Ectodermal cell (in vitro differentiated cells): ENCODE results near the gene DTNBP1.

ENCODE experiments used
- H3K27ac ChIP-seq: 2 replicates; pipeline ENCODE4 v1.7.0; 2013; ENCODE audit warnings: mild to moderate bottlenecking, low read depth, low read length; ENCODE audit not compliant: insufficient read depth, poor library complexity, severe bottlenecking
- H3K27me3 ChIP-seq: 2 replicates; pipeline ENCODE4 v1.7.0; 2013; ENCODE audit warnings: mild to moderate bottlenecking, low read length; ENCODE audit not compliant: insufficient read depth, control insufficient read depth, poor library complexity, severe bottlenecking
- H3K36me3 ChIP-seq: one replicate; pipeline ENCODE4 v1.7.0; 2013; ENCODE audit warnings: low read length; ENCODE audit not compliant: control insufficient read depth, insufficient read depth
- H3K4me1 ChIP-seq: one replicate; pipeline ENCODE4 v1.7.0; 2013; ENCODE audit warnings: low read length; ENCODE audit not compliant: control insufficient read depth, insufficient read depth
- H3K4me3 ChIP-seq: 2 replicates; pipeline ENCODE4 v1.7.0; 2013; ENCODE audit warnings: low read depth, low read length, control low read depth; ENCODE audit not compliant: insufficient read depth
- H3K9me3 ChIP-seq: 2 replicates; pipeline ENCODE4 v1.7.0; 2013; ENCODE audit warnings: mild to moderate bottlenecking, low read length, moderate library complexity; ENCODE audit not compliant: control insufficient read depth
- WGBS, 2 experiments: methylation state at CpG; one replicate each; pipeline ENCODE4 v1.1.7; 2013; ENCODE audit warnings: missing lambda C conversion rate in 2 of 2; 5-methylcytosine and 5-hydroxymethylcytosine counted together

DTNBP1 gene

DNA sequence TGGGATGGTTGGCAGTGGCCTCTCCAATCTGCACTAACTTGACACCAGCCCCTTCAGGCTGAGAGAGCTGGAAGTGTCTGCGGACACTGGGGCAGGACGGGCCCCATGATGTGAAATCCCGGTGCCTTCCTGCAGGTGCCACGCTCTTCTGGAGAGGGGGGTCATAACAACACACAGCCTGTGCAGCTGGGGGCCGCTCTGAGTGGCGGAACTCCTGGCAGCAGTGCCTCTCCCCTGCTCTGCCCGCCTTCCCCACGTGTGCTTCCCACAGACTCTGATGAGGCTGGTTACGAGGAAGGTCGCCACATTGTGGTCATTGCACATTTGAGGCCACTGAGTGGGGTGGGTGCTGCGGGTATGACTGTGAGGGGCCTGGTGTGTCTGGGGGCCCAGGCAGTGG is 145.2 kb downstream of the DTNBP1 start:
- H3K36me3 ChIP-seq, result peaks cover 32% of the 10 kb centered on the region
- WGBS, 2 experiments, result 96% methylated on average over 11 of the region's 11 CpGs

DNA sequence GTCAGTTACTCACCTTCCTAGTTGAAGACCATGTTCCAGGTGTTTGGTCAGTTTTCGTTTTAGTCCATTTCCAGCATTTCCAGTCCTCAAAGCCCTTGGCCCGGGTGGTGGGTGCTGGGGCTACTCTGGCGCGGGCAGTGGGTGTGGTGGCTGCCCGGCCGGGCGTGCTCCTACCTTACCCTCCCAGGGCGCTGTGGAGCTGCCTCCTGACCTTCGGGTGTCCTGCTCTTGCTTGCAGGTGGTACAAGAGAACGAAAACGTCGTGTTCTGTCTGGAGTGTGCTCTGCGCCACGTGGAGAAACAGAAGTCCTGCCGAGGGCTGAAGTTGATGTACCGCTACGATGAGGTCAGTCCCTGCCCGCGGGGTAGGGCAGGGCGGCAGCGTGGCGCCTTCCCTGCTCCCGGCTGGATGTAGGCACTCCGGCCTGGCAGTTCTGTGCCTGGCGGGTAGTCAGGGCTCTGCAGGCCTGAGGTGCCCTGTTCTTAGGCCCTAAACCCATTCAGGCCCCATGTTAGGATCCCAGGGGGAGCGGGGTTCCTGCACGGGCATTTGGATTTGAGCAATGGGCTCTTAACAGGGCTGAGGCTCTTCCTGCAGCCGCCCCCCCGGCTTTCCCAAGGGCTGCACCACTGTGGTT is 145.8 kb downstream of the DTNBP1 start:
- Histone ChIP-seq H3K27me3 (no peaks in the 10 kb centered on the region), H3K4me1 (no peaks in the 10 kb centered on the region), H3K4me3 (no peak overlapping the region), H3K27ac (no peak overlapping the region), H3K9me3 (no peaks in the 10 kb centered on the region), H3K36me3 (peaks cover 26% of the 10 kb centered on the region)
- WGBS, 2 experiments, result 93 to 94% methylated on average over 29 of the region's 29 CpGs

More for the DNA sequence above, 145.2 kb downstream of the DTNBP1 start:
- Histone ChIP-seq H3K27ac (no peak overlapping the region), H3K4me3 (no peak overlapping the region), H3K9me3 (no peaks in the 10 kb centered on the region), H3K27me3 (no peaks in the 10 kb centered on the region), H3K4me1 (no peaks in the 10 kb centered on the region)

DNA sequence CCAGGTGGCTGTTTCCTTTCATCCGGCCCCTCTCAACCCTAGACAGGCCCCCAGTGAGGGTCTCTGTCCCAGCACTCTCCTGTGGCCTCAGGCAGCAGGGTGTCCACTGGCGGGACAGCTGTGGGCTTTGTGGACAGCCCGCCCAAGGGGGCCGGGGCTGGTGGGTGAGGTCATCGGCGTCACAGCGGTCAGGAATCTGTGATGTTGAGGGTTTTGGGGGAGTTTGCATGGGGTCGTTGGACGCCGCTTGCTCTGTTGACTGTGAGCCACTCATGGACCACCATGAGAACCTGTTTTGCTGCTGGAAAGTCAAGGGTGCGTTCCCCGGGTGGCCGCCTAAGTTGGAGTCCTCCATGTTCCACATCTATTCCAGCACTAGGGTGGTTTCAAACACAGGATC is 146.4 kb downstream of the DTNBP1 start:
- WGBS, 2 experiments, result 95 to 97% methylated on average over 13 of the region's 13 CpGs
- no peaks in the 10 kb centered on the region for H3K9me3 ChIP-seq
- no peak overlapping the region for H3K4me3 ChIP-seq
- no peak overlapping the region for H3K27ac ChIP-seq
- H3K4me1 ChIP-seq, result no peaks in the 10 kb centered on the region
- H3K27me3 ChIP-seq, result no peaks in the 10 kb centered on the region
- H3K36me3 ChIP-seq, result peaks cover 24% of the 10 kb centered on the region

DNA sequence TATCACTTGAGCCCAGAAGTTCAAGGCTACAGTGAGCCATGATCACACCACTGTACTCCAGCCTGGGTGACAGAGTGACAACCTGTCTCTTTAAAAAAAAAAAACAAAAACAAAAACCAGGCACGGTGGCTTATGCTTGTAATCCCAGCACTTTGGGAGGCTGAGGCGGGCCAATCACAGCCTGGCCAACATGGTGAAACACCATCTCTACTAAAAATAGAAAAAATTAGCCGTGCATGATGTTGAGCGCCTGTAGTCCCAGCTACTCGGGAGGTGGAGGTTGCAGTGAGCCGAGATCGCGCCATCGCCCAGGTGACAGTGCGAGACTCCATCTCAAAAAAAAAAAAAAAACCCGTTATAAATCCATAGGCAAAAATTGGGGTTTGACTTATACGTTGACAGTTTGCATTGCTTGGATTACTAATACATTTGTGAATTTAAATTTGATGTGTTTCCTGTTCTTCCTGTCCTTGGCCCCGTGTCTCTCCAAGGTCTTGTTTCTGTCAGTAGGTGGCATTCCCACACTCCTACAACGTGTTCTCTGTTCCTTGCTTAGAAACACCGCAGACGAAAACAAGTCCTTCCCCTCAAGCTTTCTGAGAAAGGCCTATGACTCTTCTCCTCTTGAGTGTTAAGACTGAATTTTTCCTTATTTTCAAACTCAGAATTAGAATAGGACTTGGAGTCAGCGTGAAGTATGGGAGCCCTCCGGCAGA is 147.0 kb downstream of the DTNBP1 start:
- Histone ChIP-seq H3K4me1 (no peaks in the 10 kb centered on the region), H3K9me3 (no peaks in the 10 kb centered on the region), H3K4me3 (no peak overlapping the region), H3K36me3 (peaks cover 24% of the 10 kb centered on the region), H3K27me3 (no peaks in the 10 kb centered on the region), H3K27ac (no peak overlapping the region)
- 91 to 92% methylated on average over 17 to 18 of the region's 18 CpGs for WGBS, 2 experiments

DNA sequence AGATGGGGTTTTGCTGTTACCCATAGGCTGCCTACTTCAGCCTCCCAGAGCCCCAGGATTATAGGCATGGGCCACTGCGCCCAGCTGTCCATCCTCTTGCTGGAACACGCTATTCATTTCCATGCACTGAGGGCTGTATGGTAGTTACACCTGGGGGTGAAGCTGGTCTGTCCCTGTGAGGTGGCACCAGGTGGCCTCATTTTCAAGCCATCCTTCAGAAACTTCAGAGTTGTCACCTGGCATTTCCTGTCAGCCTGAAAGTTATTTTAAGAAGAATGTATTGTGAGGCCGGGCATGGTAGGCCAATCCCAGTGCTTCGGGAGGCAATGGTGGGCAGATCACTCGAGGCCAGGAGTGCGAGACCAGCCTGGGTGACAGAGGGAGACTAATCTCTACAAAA is 147.6 kb downstream of the DTNBP1 start:
- H3K27me3 ChIP-seq, result no peaks in the 10 kb centered on the region
- 92 to 99% methylated on average over 6 of the region's 6 CpGs for WGBS, 2 experiments
- no peaks in the 10 kb centered on the region for H3K4me1 ChIP-seq
- H3K27ac ChIP-seq, result no peak overlapping the region
- H3K36me3 ChIP-seq, result peaks cover 19% of the 10 kb centered on the region
- no peaks in the 10 kb centered on the region for H3K9me3 ChIP-seq
- H3K4me3 ChIP-seq, result no peak overlapping the region

DNA sequence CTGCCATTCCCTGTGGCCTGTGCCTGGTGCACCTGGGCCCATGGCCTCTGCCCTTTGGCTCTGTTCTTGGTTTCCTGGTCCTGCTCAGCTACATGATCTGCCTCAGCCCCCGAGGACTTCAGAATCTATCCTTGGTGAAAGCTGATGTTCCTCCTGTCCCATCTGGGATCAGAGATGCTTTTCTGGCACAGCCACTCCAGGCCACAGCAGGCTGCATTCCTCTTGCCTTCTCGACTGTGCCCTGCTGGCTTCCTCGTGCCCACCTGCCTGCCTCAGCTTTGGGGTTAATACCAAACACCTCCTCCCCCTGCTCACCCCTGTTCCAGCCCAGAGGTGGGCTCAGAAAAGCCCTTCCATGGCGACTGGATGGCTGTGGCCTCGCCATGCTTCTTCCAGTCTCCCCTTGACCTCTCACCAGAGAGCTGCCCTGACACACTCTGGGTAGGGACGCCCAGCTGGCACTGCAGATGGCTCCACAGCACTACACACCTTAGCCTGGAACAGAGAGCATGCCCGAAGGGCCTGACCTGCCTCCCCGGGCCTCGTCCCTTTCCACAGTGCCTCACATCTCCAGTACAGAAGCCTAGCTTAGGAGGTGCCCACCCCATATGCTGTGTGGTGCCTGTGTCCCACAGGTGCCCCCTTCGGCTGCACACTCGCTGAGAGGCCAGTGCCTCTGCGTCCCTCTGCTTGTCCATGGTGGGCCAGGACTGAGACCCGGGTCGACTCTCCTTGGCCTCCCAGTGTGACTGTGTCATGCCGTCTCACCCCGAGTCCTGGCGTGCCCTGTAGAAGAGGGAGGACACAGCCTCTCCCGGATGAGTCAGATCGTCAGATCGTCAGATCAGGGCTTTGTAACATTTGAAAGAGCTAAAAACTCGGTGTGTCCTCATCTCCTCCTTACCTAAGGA is 148.8 kb downstream of the DTNBP1 start:
- H3K4me3 ChIP-seq, result no peak overlapping the region

DNA sequence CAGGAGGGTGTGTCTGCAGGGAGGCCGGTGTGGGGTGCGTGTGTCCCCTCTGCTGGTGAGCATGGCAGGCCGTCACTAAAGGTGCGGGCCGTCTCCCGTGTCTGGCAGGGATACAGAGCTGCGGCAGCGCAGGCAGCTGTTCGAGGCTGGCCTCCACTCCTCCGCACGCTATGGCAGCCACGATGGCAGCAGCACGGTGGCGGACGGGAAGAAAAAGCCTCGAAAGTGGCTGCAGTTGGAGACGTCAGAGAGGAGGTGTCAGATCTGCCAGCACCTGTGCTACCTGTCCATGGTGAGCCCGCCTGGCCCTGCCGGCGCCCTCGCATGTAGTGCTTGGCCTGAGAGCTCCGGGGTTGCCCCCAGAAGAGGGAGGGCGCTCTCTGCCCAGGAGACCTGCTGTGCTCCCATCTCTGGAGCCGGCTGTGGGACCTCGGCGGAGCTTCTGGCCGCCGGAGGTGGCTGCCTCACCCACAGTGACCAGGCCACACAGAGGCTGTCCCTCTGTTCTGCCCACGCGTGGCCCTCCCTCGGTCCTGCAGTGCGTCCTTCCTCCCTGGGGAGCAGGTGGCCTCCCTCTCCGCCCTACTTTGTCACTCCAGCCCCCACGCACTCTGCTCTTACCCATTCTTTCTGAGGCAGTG is 149.6 kb downstream of the DTNBP1 start:
- no peaks in the 10 kb centered on the region for H3K4me1 ChIP-seq
- no peak overlapping the region for H3K27ac ChIP-seq
- H3K9me3 ChIP-seq, result no peaks in the 10 kb centered on the region
- 93% methylated on average over 34 of the region's 34 CpGs for WGBS, 2 experiments
- H3K27me3 ChIP-seq, result no peaks in the 10 kb centered on the region
- H3K4me3 ChIP-seq, result no peak overlapping the region
- H3K36me3 ChIP-seq, result peaks cover 15% of the 10 kb centered on the region

More for the DNA sequence above, 148.8 kb downstream of the DTNBP1 start:
- no peaks in the 10 kb centered on the region for H3K9me3 ChIP-seq
- H3K27ac ChIP-seq, result no peak overlapping the region
- no peaks in the 10 kb centered on the region for H3K4me1 ChIP-seq
- no peaks in the 10 kb centered on the region for H3K27me3 ChIP-seq
- peaks cover 15% of the 10 kb centered on the region for H3K36me3 ChIP-seq
- 94 to 95% methylated on average over 21 of the region's 21 CpGs for WGBS, 2 experiments

DNA sequence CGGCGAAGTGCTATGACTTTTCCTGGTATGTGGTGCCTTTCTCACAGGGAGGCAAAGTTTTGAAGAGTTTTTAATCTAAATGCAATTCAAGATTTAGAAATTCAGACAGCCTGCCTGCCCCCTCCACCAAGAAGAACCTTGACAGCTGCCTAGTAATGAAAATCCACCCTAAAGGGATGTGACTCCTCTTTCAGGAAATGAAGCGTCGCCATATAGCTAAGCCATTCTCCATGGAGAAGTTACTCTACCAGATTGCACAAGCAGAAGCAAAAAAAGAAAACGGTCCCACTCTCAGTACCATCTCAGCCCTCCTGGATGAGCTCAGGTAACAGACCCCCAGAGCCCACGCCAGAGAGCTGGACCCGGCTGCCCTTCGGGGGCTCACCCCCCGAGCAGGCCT is 150.1 kb downstream of the DTNBP1 start:
- peaks cover 10% of the 10 kb centered on the region for H3K36me3 ChIP-seq

DNA sequence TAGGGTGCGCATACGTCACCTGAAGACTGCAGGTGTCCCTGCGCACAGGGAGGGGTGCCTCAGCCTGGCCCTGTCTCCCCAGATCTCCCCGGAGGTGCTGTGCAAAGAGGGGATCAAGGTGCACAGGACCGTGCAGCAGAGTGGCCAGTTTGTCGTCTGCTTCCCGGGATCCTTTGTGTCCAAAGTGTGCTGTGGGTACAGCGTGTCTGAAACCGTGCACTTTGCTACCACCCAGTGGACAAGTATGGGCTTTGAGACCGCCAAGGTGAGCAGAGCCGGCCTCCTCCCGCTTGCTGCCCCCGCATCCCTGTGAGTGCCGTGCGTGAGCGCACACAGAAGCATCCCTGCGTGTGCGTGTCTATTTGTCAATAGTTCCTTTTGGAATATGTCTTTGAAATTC is 150.7 kb downstream of the DTNBP1 start:
- Histone ChIP-seq H3K27ac (no peak overlapping the region), H3K4me3 (no peak overlapping the region), H3K27me3 (no peaks in the 10 kb centered on the region), H3K36me3 (peaks cover 9% of the 10 kb centered on the region), H3K9me3 (no peaks in the 10 kb centered on the region), H3K4me1 (no peaks in the 10 kb centered on the region)
- 95 to 96% methylated on average over 18 of the region's 18 CpGs for WGBS, 2 experiments

More for the DNA sequence above, 150.1 kb downstream of the DTNBP1 start:
- Histone ChIP-seq H3K4me1 (no peaks in the 10 kb centered on the region), H3K4me3 (no peak overlapping the region), H3K9me3 (no peaks in the 10 kb centered on the region), H3K27ac (no peak overlapping the region), H3K27me3 (no peaks in the 10 kb centered on the region)
- 96 to 97% methylated on average over 9 of the region's 9 CpGs for WGBS, 2 experiments
